ENCODE measurements around the gene IL4R. TPM values are rescaled to one million over a fixed set of nuclear protein-coding genes. Genes with fewer than 3 reads are reported as not detected.

IL4R gene
- total and polyA plus RNA-seq, 2 of the 8 experiments (the other 6 are each of a cell fraction or from before 2014, with no cell fraction given), result 29.1 to 29.4 TPM

GRCh38 chr16:27347930-27348685 is 34.3 kb downstream of the IL4R start:
- CTCF ChIA-PET (ENCODE audit: partially characterized antibody), result interaction anchor here (0.5 to 1.3 kb wide), 2 partner anchors 69 to 114 kb away, joined by 3 to 4 read pairs; no protein-coding TSS in a partner anchor
- Histone ChIP-seq H2AK5ac (ENCODE audit: low read depth, low read length) (no peak overlapping the region), H4K20me1 (replicated peaks in 1 of 2; ENCODE audit: control insufficient read depth in 1 of 2, insufficient read depth in 2 of 2, low read length in 2 of 2) (peaks cover 0 to 2% of the 10 kb centered on the region in 2 experiments)

More at GRCh38 chr16:27347930-27348685, 34.3 kb downstream of the IL4R start:
- Histone ChIP-seq H3K27ac (ENCODE audit: low read depth, low read length) (no peak overlapping the region), H2BK12ac (ENCODE audit: low read depth, low read length) (no peak overlapping the region), H3K23me2 (ENCODE audit: low read depth, low read length) (no peaks in the 10 kb centered on the region), H2BK15ac (ENCODE audit: low read length) (no peak overlapping the region), H3K56ac (replicated peaks; ENCODE audit: insufficient read length, low read depth, low read length) (no peak overlapping the region), H2BK5ac (ENCODE audit: low read depth, low read length) (no peak overlapping the region), H3K27me3 (replicated peaks in 1 of 4; ENCODE audit: control insufficient read depth in 3 of 4, extremely low read depth in 1 of 4, insufficient read depth in 3 of 4, low read length in 3 of 4) (no peaks in the 10 kb centered on the region), H3K4me2 (ENCODE audit: insufficient read depth in 1 of 2, low read depth in 2 of 2, low read length in 2 of 2) (no peak overlapping the region), H4K8ac (ENCODE audit: extremely low read depth, insufficient read depth, low read length) (no peak overlapping the region), H3K4ac (replicated peaks; ENCODE audit: insufficient read length, low read depth, low read length) (no peak overlapping the region), H3K9me3 (ENCODE audit: insufficient read depth in 2 of 2, low read depth in 1 of 2, low read length in 1 of 2) (peaks cover 4 to 5% of the 10 kb centered on the region in 2 experiments; a peak in 2 of 4 replicates), H3K36me3 (ENCODE audit: control insufficient read depth in 2 of 4, insufficient read depth in 4 of 4, low read length in 3 of 4) (peaks cover 0 to 19% (median under 1%) of the 10 kb centered on the region in 4 experiments; a peak in 4 of 8 replicates), H3K14ac (ENCODE audit: insufficient read length) (no peak overlapping the region), H2BK20ac (ENCODE audit: low read length) (no peak overlapping the region), H3K4me3 (ENCODE audit: extremely low read depth in 1 of 4, insufficient read depth in 2 of 4, low read depth in 3 of 4, low read length in 4 of 4) (no peak overlapping the region), H3K9ac (replicated peaks in 1 of 4; ENCODE audit: extremely low read depth in 1 of 4, low read depth in 3 of 4, low read length in 3 of 4) (no peak overlapping the region), H4K5ac (ENCODE audit: insufficient read length, low read depth, low read length) (no peak overlapping the region), H3K79me2 (ENCODE audit: control insufficient read depth in 1 of 2, insufficient read depth in 2 of 2, low read length in 2 of 2) (no peaks in the 10 kb centered on the region), H2BK120ac (replicated peaks; ENCODE audit: low read depth, low read length) (no peak overlapping the region), H3K79me1 (ENCODE audit: low read depth, low read length) (no peaks in the 10 kb centered on the region), H2AFZ (ENCODE audit: low read length) (no peak overlapping the region), H4K91ac (replicated peaks; ENCODE audit: insufficient read length, low read length) (no peak overlapping the region), H3K23ac (ENCODE audit: insufficient read length) (no peak overlapping the region), H3K4me1 (replicated peaks in 1 of 4; ENCODE audit: control insufficient read depth in 3 of 4, insufficient read depth in 4 of 4, low read length in 3 of 4) (no peaks in the 10 kb centered on the region), H3K18ac (ENCODE audit: extremely low read depth, low read length) (no peak overlapping the region)
- 87% methylated on average over 9 of the region's 9 CpGs; no CpG with 5 or more reads in 1 of the 2 experiments for WGBS, 2 experiments (ENCODE audit: extremely low coverage in 1 of 2, insufficient coverage in 1 of 2, insufficient read length in 1 of 2, insufficient replicate concordance in 2 of 2, low coverage in 1 of 2, low lambda C conversion rate in 2 of 2, missing lambda C conversion rate in 1 of 2)
- POLR2A ChIA-PET (ENCODE audit: partially characterized antibody), result no interaction called here
- FAIRE-seq, result no peak
- TF ChIP-seq TEAD4 (IDR thresholded peaks at IDR 0.05; ENCODE audit: low read depth, low read length), result no peak
- TF ChIP-seq BCL11A (IDR thresholded peaks at IDR 0.05; ENCODE audit: low read depth in 2 of 2, low read length in 2 of 2), result no peak
- no peak for TF ChIP-seq JUND (IDR thresholded peaks at IDR 0.05; ENCODE audit: low read length)
- no peak for DNase-seq (ENCODE audit: low read depth in 1 of 2, low spot score in 2 of 2)

Measured in H1 (cell line).